ENCODE data around the gene CCDC34. TPM values are rescaled to one million over a fixed set of nuclear protein-coding genes. Genes with fewer than 3 reads are reported as not detected.

CCDC34 gene
- polyA plus RNA-seq, 1 donor = 14.1 TPM

- no peak for DNase-seq
Observed at GRCh38 chr11:27391331-27392015, 28.5 kb upstream of the CCDC34 start.

GRCh38 chr11:27390318-27391295, 27.6 kb upstream of the CCDC34 start:
- no peak for DNase-seq

- no peak for DNase-seq
Observed at GRCh38 chr11:27388869-27389268, 25.9 kb upstream of the CCDC34 start.

- no peak for DNase-seq
Observed at GRCh38 chr11:27388001-27388400, 25.0 kb upstream of the CCDC34 start.

GRCh38 chr11:27387362-27387761, 24.3 kb upstream of the CCDC34 start:
- no peak for DNase-seq

GRCh38 chr11:27386181-27386845, 23.3 kb upstream of the CCDC34 start:
- no peak for DNase-seq

GRCh38 chr11:27385245-27385644, 22.2 kb upstream of the CCDC34 start:
- DNase-seq = no peak

- no peak for DNase-seq
Observed at GRCh38 chr11:27384227-27384626, 21.2 kb upstream of the CCDC34 start.

- no peak for DNase-seq
Observed at GRCh38 chr11:27383645-27384044, 20.6 kb upstream of the CCDC34 start.

- no peak for DNase-seq
Observed at GRCh38 chr11:27381238-27381666, 18.2 kb upstream of the CCDC34 start.

- DNase-seq = no peak
Observed at GRCh38 chr11:27380771-27381170, 17.8 kb upstream of the CCDC34 start.

GRCh38 chr11:27379449-27379848, 16.4 kb upstream of the CCDC34 start:
- no peak for DNase-seq

GRCh38 chr11:27375370-27375769, 12.4 kb upstream of the CCDC34 start:
- DNase-seq = no peak

GRCh38 chr11:27373856-27374602, 11.0 kb upstream of the CCDC34 start:
- DNase-seq = no peak

- no peak for DNase-seq
Observed at GRCh38 chr11:27373392-27373791, 10.4 kb upstream of the CCDC34 start.

GRCh38 chr11:27372164-27372563, 9.1 kb upstream of the CCDC34 start:
- no peak for DNase-seq

- no peak for DNase-seq
Observed at GRCh38 chr11:27371489-27371888, 8.5 kb upstream of the CCDC34 start.

GRCh38 chr11:27370374-27370773, 7.4 kb upstream of the CCDC34 start:
- DNase-seq = no peak

- no peak for DNase-seq
Observed at GRCh38 chr11:27367881-27368280, 4.9 kb upstream of the CCDC34 start.

GRCh38 chr11:27363576-27364117, 632 bp upstream of the CCDC34 start:
- no peak for DNase-seq

- no peak for DNase-seq
Observed at GRCh38 chr11:27361649-27362431, 1.2 kb downstream of the CCDC34 start.

All from hindlimb muscle (tissue), 1 donor.